Measurements from ENCODE around the gene HIPK1. TPM values are rescaled to one million over a fixed set of nuclear protein-coding genes. Genes with fewer than 3 reads are reported as not detected.

The HIPK1 gene
- total RNA-seq, 1 experiment from 2014 or later, result 41.5 TPM

DNA sequence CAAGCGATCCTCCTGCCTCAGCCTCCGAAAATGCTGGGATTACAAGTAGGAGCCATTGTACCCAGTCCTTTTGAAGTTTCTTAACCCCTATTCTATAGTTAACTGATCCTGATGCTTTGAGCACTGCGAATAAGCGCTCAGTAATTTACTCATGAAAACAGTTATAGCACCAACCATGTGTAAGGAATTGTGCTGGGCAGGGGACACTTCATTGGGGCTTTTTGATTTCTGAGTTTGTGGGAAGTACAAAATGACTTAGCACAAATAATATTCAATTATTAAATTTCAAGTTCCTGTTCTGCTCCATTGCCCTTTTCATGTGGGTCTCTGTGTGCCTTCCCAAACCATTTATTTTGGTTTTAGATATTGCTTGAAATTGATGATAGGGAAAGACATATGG is 6.2 kb upstream of the HIPK1 start:
- H3K4me1 ChIP-seq (ENCODE audit: control insufficient read depth, insufficient read depth, low read length), result no peaks in the 10 kb centered on the region
- H3K4me3 ChIP-seq (ENCODE audit: low read depth in 2 of 2, low read length in 2 of 2), result no peak overlapping the region
- in situ Hi-C loops (cut with HindIII; ENCODE audit: low pct_unique_long_range_greater_than_20kb, low sequenced_read_pairs), result no loop called here
- no peaks in the 10 kb centered on the region for H3K9me3 ChIP-seq (ENCODE audit: control insufficient read depth, insufficient read depth, low read depth, low read length)
- no peak for DNase-seq (ENCODE audit: low read depth, low spot score)
- no TSS peak for BruUV-seq (replicated peaks)
- CTCF ChIA-PET, result no interaction called here
- POLR2A ChIA-PET, result no interaction called here
- H3K36me3 ChIP-seq (ENCODE audit: control insufficient read depth, insufficient read depth, low read length), result no peaks in the 10 kb centered on the region
- TF ChIP-seq SIN3A (IDR thresholded peaks at IDR 0.05; ENCODE audit: borderline replicate concordance, insufficient read depth, low read depth, low read length), result no peak
- TF ChIP-seq TCF7L2 (IDR thresholded peaks at IDR 0.05; ENCODE audit: low read depth, low read length), result no peak
- TF ChIP-seq, protein P1, sequence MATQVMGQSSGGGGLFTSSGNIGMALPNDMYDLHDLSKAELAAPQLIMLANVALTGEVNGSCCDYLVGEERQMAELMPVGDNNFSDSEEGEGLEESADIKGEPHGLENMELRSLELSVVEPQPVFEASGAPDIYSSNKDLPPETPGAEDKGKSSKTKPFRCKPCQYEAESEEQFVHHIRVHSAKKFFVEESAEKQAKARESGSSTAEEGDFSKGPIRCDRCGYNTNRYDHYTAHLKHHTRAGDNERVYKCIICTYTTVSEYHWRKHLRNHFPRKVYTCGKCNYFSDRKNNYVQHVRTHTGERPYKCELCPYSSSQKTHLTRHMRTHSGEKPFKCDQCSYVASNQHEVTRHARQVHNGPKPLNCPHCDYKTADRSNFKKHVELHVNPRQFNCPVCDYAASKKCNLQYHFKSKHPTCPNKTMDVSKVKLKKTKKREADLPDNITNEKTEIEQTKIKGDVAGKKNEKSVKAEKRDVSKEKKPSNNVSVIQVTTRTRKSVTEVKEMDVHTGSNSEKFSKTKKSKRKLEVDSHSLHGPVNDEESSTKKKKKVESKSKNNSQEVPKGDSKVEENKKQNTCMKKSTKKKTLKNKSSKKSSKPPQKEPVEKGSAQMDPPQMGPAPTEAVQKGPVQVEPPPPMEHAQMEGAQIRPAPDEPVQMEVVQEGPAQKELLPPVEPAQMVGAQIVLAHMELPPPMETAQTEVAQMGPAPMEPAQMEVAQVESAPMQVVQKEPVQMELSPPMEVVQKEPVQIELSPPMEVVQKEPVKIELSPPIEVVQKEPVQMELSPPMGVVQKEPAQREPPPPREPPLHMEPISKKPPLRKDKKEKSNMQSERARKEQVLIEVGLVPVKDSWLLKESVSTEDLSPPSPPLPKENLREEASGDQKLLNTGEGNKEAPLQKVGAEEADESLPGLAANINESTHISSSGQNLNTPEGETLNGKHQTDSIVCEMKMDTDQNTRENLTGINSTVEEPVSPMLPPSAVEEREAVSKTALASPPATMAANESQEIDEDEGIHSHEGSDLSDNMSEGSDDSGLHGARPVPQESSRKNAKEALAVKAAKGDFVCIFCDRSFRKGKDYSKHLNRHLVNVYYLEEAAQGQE (IDR thresholded peaks at IDR 0.05; ENCODE audit: insufficient read depth in 1 of 2, low read depth in 2 of 2, low read length in 1 of 2), result no peak
- TF ChIP-seq, protein P2, sequence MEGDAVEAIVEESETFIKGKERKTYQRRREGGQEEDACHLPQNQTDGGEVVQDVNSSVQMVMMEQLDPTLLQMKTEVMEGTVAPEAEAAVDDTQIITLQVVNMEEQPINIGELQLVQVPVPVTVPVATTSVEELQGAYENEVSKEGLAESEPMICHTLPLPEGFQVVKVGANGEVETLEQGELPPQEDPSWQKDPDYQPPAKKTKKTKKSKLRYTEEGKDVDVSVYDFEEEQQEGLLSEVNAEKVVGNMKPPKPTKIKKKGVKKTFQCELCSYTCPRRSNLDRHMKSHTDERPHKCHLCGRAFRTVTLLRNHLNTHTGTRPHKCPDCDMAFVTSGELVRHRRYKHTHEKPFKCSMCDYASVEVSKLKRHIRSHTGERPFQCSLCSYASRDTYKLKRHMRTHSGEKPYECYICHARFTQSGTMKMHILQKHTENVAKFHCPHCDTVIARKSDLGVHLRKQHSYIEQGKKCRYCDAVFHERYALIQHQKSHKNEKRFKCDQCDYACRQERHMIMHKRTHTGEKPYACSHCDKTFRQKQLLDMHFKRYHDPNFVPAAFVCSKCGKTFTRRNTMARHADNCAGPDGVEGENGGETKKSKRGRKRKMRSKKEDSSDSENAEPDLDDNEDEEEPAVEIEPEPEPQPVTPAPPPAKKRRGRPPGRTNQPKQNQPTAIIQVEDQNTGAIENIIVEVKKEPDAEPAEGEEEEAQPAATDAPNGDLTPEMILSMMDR (IDR thresholded peaks at IDR 0.05), result no peak
- TF ChIP-seq POLR2AphosphoS5 (IDR thresholded peaks at IDR 0.05; ENCODE audit: low read depth, low read length), result no peak
- H3K27ac ChIP-seq (ENCODE audit: low read length), result no peak overlapping the region
- no peaks in the 10 kb centered on the region; the same call in 1 of the 2 replicates for H3K27me3 ChIP-seq (ENCODE audit: control insufficient read depth, insufficient read depth, low read length)
- no peak for ATAC-seq
- intact Hi-C loops (cut with micrococcal nuclease; ENCODE audit: unreplicated experiment), result no loop called here

DNA sequence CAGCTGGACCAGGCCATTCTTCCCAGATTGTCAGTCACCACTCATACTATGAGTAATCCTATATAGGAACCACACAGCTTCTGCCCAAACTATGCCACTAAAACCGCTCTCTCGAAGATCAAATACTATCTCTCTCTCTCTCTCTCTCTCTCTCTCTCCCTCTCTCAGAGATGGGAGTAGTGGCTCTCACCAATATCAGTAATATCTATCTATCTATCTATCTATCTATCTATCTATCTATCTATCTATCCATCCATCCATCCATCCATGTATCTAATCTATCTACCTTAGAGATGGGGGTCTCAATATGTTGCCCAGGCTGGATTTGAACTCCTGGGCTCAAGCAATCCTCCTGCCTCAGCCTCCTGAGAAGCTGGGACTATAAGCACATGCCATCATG is 4.7 kb upstream of the HIPK1 start:
- Histone ChIP-seq H3K36me3 (ENCODE audit: control insufficient read depth, insufficient read depth, low read length) (no peaks in the 10 kb centered on the region), H3K4me1 (ENCODE audit: control insufficient read depth, insufficient read depth, low read length) (peaks cover 5% of the 10 kb centered on the region), H3K27ac (ENCODE audit: low read length) (no peak overlapping the region), H3K27me3 (ENCODE audit: control insufficient read depth, insufficient read depth, low read length) (no peaks in the 10 kb centered on the region; the same call in 1 of the 2 replicates), H3K4me3 (ENCODE audit: low read depth in 2 of 2, low read length in 2 of 2) (no peak overlapping the region), H3K9me3 (ENCODE audit: control insufficient read depth, insufficient read depth, low read depth, low read length) (no peaks in the 10 kb centered on the region)
- no peak for DNase-seq (ENCODE audit: low read depth, low spot score)
- CTCF ChIA-PET, result interaction anchor here (0.6 kb wide), 1 partner anchor 632 kb away, joined by 7 read pairs; no protein-coding TSS in a partner anchor
- no peak for TF ChIP-seq SIN3A (IDR thresholded peaks at IDR 0.05; ENCODE audit: borderline replicate concordance, insufficient read depth, low read depth, low read length)
- TF ChIP-seq, protein P2 (IDR thresholded peaks at IDR 0.05), result no peak
- no peak for TF ChIP-seq POLR2AphosphoS5 (IDR thresholded peaks at IDR 0.05; ENCODE audit: low read depth, low read length)
- TF ChIP-seq TCF7L2 (IDR thresholded peaks at IDR 0.05; ENCODE audit: low read depth, low read length), result no peak
- TF ChIP-seq, protein P1 (IDR thresholded peaks at IDR 0.05; ENCODE audit: insufficient read depth in 1 of 2, low read depth in 2 of 2, low read length in 1 of 2), result no peak
- POLR2A ChIA-PET, result no interaction called here
- ATAC-seq, result no peak
- in situ Hi-C loops (cut with HindIII; ENCODE audit: low pct_unique_long_range_greater_than_20kb, low sequenced_read_pairs), result no loop called here
- BruUV-seq (replicated peaks), result no TSS peak
- intact Hi-C loops (cut with micrococcal nuclease; ENCODE audit: unreplicated experiment), result no loop called here

All from Panc1 (cell line).